Endothelial cell of umbilical vein (primary cell): ENCODE measurements around the gene ALPL. TPM values are rescaled to one million over a fixed set of nuclear protein-coding genes. Genes with fewer than 3 reads are reported as not detected.

Experiments used
- BruUV-seq: library from RNA; stranded (reverse); fragments of 400-500 nt; replicated peaks from 2 replicates; lab custom pipeline; 2021; lab: Mats Ljungman, UMichigan
- CTCF ChIA-PET: fragments of 300-600, 350-600 bp; sonication (Branson Sonifier 250); formaldehyde crosslinking; loops from one replicate; lab custom pipeline; 2021; ENCODE audit warnings: antibody characterized with exemption, inconsistent platforms; lab: Charles Lee
- POLR2A ChIA-PET: fragments of 300-600, 350-600 bp; sonication (Branson Sonifier 250); formaldehyde crosslinking; loops from one replicate; lab custom pipeline; 2021; ENCODE audit warnings: antibody characterized with exemption, inconsistent platforms; lab: Charles Lee
- DNase-seq: peaks from one replicate; pipeline ENCODE4 v3.0.0-alpha.2; 2011; ENCODE audit warnings: low read depth, low spot score
- FAIRE-seq: peaks from 2 replicates; lab custom pipeline; 2011; peaks lifted over from hg19 to GRCh38; lab: Jason Lieb, UNC
- H2AFZ ChIP-seq: 2 replicates; pipeline ENCODE4 v1.6.0; 2012; ENCODE audit warnings: low read depth, low read length, control low read depth, inconsistent platforms
- H3K27ac ChIP-seq: 2 replicates; pipeline ENCODE4 v1.5.1; 2011; ENCODE audit warnings: low read depth, mild to moderate bottlenecking, control low read depth, low read length, moderate library complexity; ENCODE audit not compliant: insufficient read depth
- H3K27me3 ChIP-seq, 2 experiments: 2 replicates each; pipeline versions ENCODE4 v1.6.0 to v1.6.1; 2011; ENCODE audit warnings: low read length in 2 of 2, mixed read lengths in 1 of 2; ENCODE audit not compliant: control insufficient read depth in 2 of 2, insufficient read depth in 2 of 2
- H3K36me3 ChIP-seq, 2 experiments: 2 replicates in 1 of 2; 3 replicates in 1 of 2; pipeline ENCODE4 v1.5.1; 2011; ENCODE audit warnings: low read length in 2 of 2, mild to moderate bottlenecking in 1 of 2, moderate library complexity in 1 of 2; ENCODE audit not compliant: control insufficient read depth in 2 of 2, insufficient read depth in 2 of 2; ENCODE audit errors: extremely low read depth in 1 of 2
- H3K4me1 ChIP-seq: 3 replicates; pipeline ENCODE4 v1.5.1; 2011; ENCODE audit warnings: mild to moderate bottlenecking, low read length; ENCODE audit not compliant: control insufficient read depth, insufficient read depth; ENCODE audit errors: extremely low read depth
- H3K4me2 ChIP-seq: 2 replicates; pipeline ENCODE4 v1.6.1; 2011; ENCODE audit warnings: low read length, control low read depth, mixed read lengths; ENCODE audit not compliant: insufficient read depth
- H3K4me3 ChIP-seq, 3 experiments: fragments of 200-600 bp in 1 of 3; sonication (generic), shearing (Covaris generic) in 1 of 3; replicated peaks in 1 of 3; 2 replicates each; pipeline ENCODE4 v1.5.1; 2011 to 2016; ENCODE audit warnings: control low read depth in 3 of 3, low read length in 3 of 3, mild to moderate bottlenecking in 2 of 3, inconsistent platforms in 1 of 3, low read depth in 1 of 3, moderate library complexity in 1 of 3; ENCODE audit not compliant: insufficient read depth in 1 of 3
- H3K79me2 ChIP-seq: 2 replicates; pipeline ENCODE4 v1.6.0; 2012; ENCODE audit warnings: low read length, inconsistent platforms; ENCODE audit not compliant: control insufficient read depth, insufficient read depth
- H3K9ac ChIP-seq: replicated peaks from 2 replicates; pipeline ENCODE3; 2011; ENCODE audit warnings: low read length, control low read depth; ENCODE audit not compliant: insufficient read depth; ENCODE audit errors: extremely low read depth
- H3K9me1 ChIP-seq: replicated peaks from 3 replicates; pipeline ENCODE4 v1.6.0; 2011; ENCODE audit warnings: mild to moderate bottlenecking, low read length; ENCODE audit not compliant: control insufficient read depth, insufficient read depth; ENCODE audit errors: extremely low read depth
- H3K9me3 ChIP-seq: replicated peaks from 2 replicates; pipeline ENCODE4 v1.5.1; 2012; ENCODE audit warnings: low read length, inconsistent platforms; ENCODE audit not compliant: control insufficient read depth, insufficient read depth
- H4K20me1 ChIP-seq: replicated peaks from 2 replicates; pipeline ENCODE3; 2011; ENCODE audit warnings: mild to moderate bottlenecking, low read length; ENCODE audit not compliant: control insufficient read depth, insufficient read depth; ENCODE audit errors: extremely low read depth
- CTCF ChIP-seq, 2 donors: IDR thresholded peaks; 1 replicate in 1 of 2; 2 replicates in 1 of 2; pipeline ENCODE4 v1.5.1; 2011; ENCODE audit warnings: low read length in 2 of 2, mild to moderate bottlenecking in 2 of 2, moderate library complexity in 2 of 2, control low read depth in 1 of 2, inconsistent platforms in 1 of 2, low read depth in 1 of 2; ENCODE audit not compliant: insufficient read depth in 1 of 2; ENCODE audit errors: extremely low read depth in 1 of 2
- GATA2 ChIP-seq: IDR thresholded peaks from 2 replicates; pipeline ENCODE4 v1.7.0; 2011; ENCODE audit warnings: low read depth, mild to moderate bottlenecking, moderate library complexity, mixed read lengths, low read length; ENCODE audit not compliant: insufficient read length, insufficient read depth
- JUN ChIP-seq: IDR thresholded peaks from 2 replicates; pipeline ENCODE4 v1.6.1; 2011; ENCODE audit warnings: borderline replicate concordance, low read depth; ENCODE audit not compliant: insufficient read length, insufficient read depth
- MAX ChIP-seq: IDR thresholded peaks from 2 replicates; pipeline ENCODE4 v1.6.1; 2011; ENCODE audit not compliant: insufficient read depth, insufficient read length
- POLR2AphosphoS5 ChIP-seq: IDR thresholded peaks from 2 replicates; pipeline ENCODE4 v1.6.1; 2012; ENCODE audit warnings: low read depth, mild to moderate bottlenecking, control low read depth, low read length, moderate library complexity; ENCODE audit not compliant: insufficient read depth
- dilution Hi-C: fragments of 300-500 bp; cut with MboI; formaldehyde crosslinking; loops from one replicate; pipeline ENCODE4 v1.15.0; 2019; ENCODE audit warnings: low sequenced_read_pairs; ENCODE audit not compliant: extremely low pct_ligation_motif_present
- intact Hi-C: fragments of 100-400 bp; cut with micrococcal nuclease; formaldehyde crosslinking; loops from one replicate; pipeline ENCODE4 v1.10.0; 2022
- polyA plus RNA-seq, 4 experiments: library from polyadenylated mRNA; depleted of rRNA in 3 of 4; stranded (reverse) in 3 of 4; unstranded in 1 of 4; fragments of >200 nt; gene quantifications; 2 replicates each; pipeline versions ENCODE4 v1.2.1 to v1.2.3, GENCODE V29; 2011 to 2012; ENCODE audit warnings: missing spikeins in 1 of 4
- total RNA-seq: library from RNA; stranded (reverse); gene quantifications from 2 replicates; pipeline ENCODE4 v1.2.3, GENCODE V29; 2021

Gene ALPL
- total and polyA plus RNA-seq, 2 donors (not counting 3 experiments of a cell fraction or from before 2014, with no cell fraction given): 0.38 to 0.92 TPM

DNA sequence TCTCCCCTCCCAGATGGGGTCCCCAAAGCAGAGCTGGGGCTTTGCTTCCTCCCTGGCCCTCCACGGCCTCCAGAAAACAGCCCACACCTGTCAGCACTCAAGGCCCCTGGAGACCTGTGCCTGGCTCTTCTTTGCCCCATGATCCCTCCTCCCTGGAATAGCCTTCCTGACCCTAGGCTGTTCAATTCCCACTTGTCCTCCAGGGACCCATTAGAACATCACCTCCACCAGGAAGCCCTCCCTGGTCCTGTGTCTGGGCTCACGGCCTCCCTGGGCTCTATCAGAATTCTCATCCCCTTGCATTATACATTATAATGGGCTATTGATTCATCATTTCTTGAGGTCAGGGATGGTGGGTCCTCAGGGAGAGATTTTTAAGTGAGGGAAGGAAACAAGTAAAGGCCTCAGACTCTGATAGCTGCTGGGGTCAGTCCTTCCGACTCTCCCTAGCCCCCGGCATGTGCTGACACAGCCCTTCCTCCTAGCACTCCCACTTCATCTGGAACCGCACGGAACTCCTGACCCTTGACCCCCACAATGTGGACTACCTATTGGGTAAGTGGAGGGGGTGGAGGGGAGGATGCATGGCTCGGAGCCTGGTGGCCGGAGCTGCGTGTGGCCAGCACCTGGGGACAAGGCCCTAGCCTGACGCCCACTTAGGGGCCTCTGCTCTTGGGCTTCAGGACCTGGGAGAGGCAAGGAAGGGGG, 60.8 kb downstream of the ALPL start:
- peaks cover 0 to 6% of the 10 kb centered on the region in 2 experiments for H3K27me3 ChIP-seq
- BruUV-seq: no TSS peak
- intact Hi-C loops (loop anchor here (10.0 kb wide), 1 partner anchor 315 kb away; no protein-coding TSS in a partner anchor), dilution Hi-C loops (no loop called here)
- H3K27ac ChIP-seq: no peak overlapping the region
- TF ChIP-seq GATA2 (no peak), JUN (no peak), CTCF (IDR thresholded peaks at IDR 0.05; ENCODE audit: extremely low read depth in 1 of 2, insufficient read depth in 1 of 2, low read depth in 1 of 2, low read length in 2 of 2) (no peak), MAX (no peak), POLR2AphosphoS5 (no peak)
- H3K36me3 ChIP-seq: no peaks in the 10 kb centered on the region
- H3K9me1 ChIP-seq: no peaks in the 10 kb centered on the region
- DNase-seq (no peak), FAIRE-seq (no peak)
- peaks cover 12% of the 10 kb centered on the region for H3K4me1 ChIP-seq
- H2AFZ ChIP-seq: no peak overlapping the region
- H3K9me3 ChIP-seq: no peaks in the 10 kb centered on the region
- no peak overlapping the region for H3K4me3 ChIP-seq
- H3K79me2 ChIP-seq: no peaks in the 10 kb centered on the region
- POLR2A ChIA-PET: no interaction called here
- H4K20me1 ChIP-seq: no peaks in the 10 kb centered on the region
- no peak overlapping the region for H3K9ac ChIP-seq
- no peak overlapping the region for H3K4me2 ChIP-seq
- CTCF ChIA-PET: no interaction called here
